ENCODE results near the gene MYL6B. TPM values are rescaled to one million over a fixed set of nuclear protein-coding genes. Genes with fewer than 3 reads are reported as not detected.

Gene MYL6B
- total RNA-seq, 3 donors from 2014 or later = 29.6 to 52.8 (median 43.2) TPM

- H3K36me3 ChIP-seq = no peaks in the 10 kb centered on the region
- DNase-seq (ENCODE audit: low spot score in 2 of 2) = no peak
- TF ChIP-seq, protein P1, sequence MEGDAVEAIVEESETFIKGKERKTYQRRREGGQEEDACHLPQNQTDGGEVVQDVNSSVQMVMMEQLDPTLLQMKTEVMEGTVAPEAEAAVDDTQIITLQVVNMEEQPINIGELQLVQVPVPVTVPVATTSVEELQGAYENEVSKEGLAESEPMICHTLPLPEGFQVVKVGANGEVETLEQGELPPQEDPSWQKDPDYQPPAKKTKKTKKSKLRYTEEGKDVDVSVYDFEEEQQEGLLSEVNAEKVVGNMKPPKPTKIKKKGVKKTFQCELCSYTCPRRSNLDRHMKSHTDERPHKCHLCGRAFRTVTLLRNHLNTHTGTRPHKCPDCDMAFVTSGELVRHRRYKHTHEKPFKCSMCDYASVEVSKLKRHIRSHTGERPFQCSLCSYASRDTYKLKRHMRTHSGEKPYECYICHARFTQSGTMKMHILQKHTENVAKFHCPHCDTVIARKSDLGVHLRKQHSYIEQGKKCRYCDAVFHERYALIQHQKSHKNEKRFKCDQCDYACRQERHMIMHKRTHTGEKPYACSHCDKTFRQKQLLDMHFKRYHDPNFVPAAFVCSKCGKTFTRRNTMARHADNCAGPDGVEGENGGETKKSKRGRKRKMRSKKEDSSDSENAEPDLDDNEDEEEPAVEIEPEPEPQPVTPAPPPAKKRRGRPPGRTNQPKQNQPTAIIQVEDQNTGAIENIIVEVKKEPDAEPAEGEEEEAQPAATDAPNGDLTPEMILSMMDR (IDR thresholded peaks at IDR 0.05) = no peak
- no peak for TF ChIP-seq POLR2A (IDR thresholded peaks at IDR 0.05)
- H3K4me1 ChIP-seq = peaks cover 8 to 22% of the 10 kb centered on the region in 2 donors
- no peaks in the 10 kb centered on the region for H3K27me3 ChIP-seq
- H3K9me3 ChIP-seq = no peaks in the 10 kb centered on the region
- intact Hi-C loops (cut with DNase I; ENCODE audit: low total_unique reads) = loop anchor here (5.0 kb wide), 1 partner anchor 35 kb away; the partner anchor contains the start of gene MYL6
- H3K4me3 ChIP-seq = no peak overlapping the region
- H3K27ac ChIP-seq = peak overlapping the region in 1 of 2 donors; percentile 3
These were observed 29.8 kb upstream of the MYL6B start for GRCh38 chr12:56122637-56123036.

DNA sequence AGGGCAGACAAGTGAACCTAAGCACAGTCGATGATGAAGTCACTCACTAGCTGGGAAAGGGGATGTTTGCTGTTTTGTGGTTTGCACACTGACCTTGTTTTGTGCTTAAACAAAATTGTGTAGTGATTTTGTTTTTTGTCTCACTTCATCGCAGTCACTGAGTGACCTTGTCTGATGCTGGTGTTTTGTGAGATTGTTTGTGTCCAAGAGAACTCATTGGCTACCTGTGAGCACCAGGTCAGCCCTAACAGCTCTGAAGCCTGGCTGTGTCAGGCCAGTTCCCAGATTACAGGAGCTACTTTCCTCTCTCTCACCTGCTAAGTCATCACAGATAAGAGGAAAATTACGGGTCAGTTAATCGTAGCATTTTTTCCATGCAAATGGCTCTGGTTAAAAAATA is 28.3 kb upstream of the MYL6B start:
- Histone ChIP-seq H3K36me3 (no peaks in the 10 kb centered on the region), H3K4me1 (peaks cover 8 to 22% of the 10 kb centered on the region in 2 donors)
- intact Hi-C loops (cut with DNase I; ENCODE audit: low total_unique reads) = loop anchor here (5.0 kb wide), 1 partner anchor 33 kb away; the partner anchor contains the start of gene MYL6

GRCh38 chr12:56126732-56127239 is 25.6 kb upstream of the MYL6B start:
- peak overlapping the region in 2 of 3 donors; percentile 4 to 58 for H3K4me3 ChIP-seq

More for the DNA sequence above, 28.3 kb upstream of the MYL6B start:
- no peaks in the 10 kb centered on the region for H3K27me3 ChIP-seq
- DNase-seq (ENCODE audit: low spot score in 2 of 2) = no peak
- no peak overlapping the region for H3K4me3 ChIP-seq
- TF ChIP-seq POLR2A (IDR thresholded peaks at IDR 0.05) = no peak
- no peak for TF ChIP-seq POLR2AphosphoS5 (IDR thresholded peaks at IDR 0.05)
- TF ChIP-seq, protein P1 (IDR thresholded peaks at IDR 0.05) = no peak
- H3K27ac ChIP-seq = peak overlapping the region in 1 of 2 donors; percentile 21
- no peaks in the 10 kb centered on the region for H3K9me3 ChIP-seq

DNA sequence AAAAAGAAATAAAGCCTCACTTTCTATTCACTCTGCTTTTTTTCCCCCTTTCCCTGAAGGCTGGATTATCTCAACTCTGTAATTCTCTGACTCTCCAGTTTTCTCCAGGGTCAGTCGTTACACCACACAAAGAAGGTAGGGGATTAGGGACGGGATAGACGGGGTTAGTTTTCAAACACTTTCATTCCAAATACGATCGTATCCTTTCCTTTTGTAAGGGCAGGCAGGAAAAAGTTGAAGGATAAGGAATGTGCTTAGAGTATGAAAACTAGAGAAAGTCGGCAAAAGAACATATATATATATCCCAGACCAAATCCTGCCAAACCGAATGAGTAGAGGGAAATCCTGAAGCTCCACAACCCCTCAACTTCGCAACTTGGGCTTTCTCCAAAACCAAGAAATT is 24.9 kb upstream of the MYL6B start:
- Histone ChIP-seq H3K36me3 (peaks cover 5% of the 10 kb centered on the region), H3K9me3 (no peaks in the 10 kb centered on the region), H3K27ac (peak overlapping the region; percentile 91 to 94)

More at GRCh38 chr12:56126732-56127239, 25.6 kb upstream of the MYL6B start:
- peak overlapping the region; percentile 91 to 94 for H3K27ac ChIP-seq
- H3K9me3 ChIP-seq = no peaks in the 10 kb centered on the region
- TF ChIP-seq, protein P1 (IDR thresholded peaks at IDR 0.05) = no peak
- TF ChIP-seq POLR2AphosphoS5 (IDR thresholded peaks at IDR 0.05) = no peak
- TF ChIP-seq POLR2A (IDR thresholded peaks at IDR 0.05) = no peak
- peaks cover 2% of the 10 kb centered on the region for H3K36me3 ChIP-seq
- peaks cover 3 to 14% of the 10 kb centered on the region in 2 donors for H3K4me1 ChIP-seq
- H3K27me3 ChIP-seq = no peaks in the 10 kb centered on the region
- intact Hi-C loops (cut with DNase I; ENCODE audit: low total_unique reads) = loop anchor here (5.0 kb wide), 1 partner anchor 61 kb away; the partner anchor contains the start of gene SMARCC2
- DNase-seq (ENCODE audit: low spot score in 2 of 2) = no peak

More for the DNA sequence above, 24.9 kb upstream of the MYL6B start:
- TF ChIP-seq POLR2AphosphoS5 (IDR thresholded peaks at IDR 0.05) = no peak
- TF ChIP-seq, protein P1 (IDR thresholded peaks at IDR 0.05) = no peak
- no peak for TF ChIP-seq POLR2A (IDR thresholded peaks at IDR 0.05)
- intact Hi-C loops (cut with DNase I; ENCODE audit: low total_unique reads) = loop anchor here (5.0 kb wide), 1 partner anchor 60 kb away; the partner anchor contains the start of gene SMARCC2
- H3K27me3 ChIP-seq = no peaks in the 10 kb centered on the region
- H3K4me3 ChIP-seq = peak overlapping the region; percentile 58 to 89 (median 66)
- H3K4me1 ChIP-seq = peaks cover 3 to 14% of the 10 kb centered on the region in 2 donors
- DNase-seq (ENCODE audit: low spot score in 2 of 2) = no peak

All from breast epithelium (tissue), 4 donors.